Measurements from ENCODE around the gene GGTLC3. TPM values are rescaled to one million over a fixed set of nuclear protein-coding genes. Genes with fewer than 3 reads are reported as not detected.
"Not testable (repeated sequence)": the region's sequence is repeated elsewhere in the genome, so short reads cannot be mapped to it uniquely, and the experiment has no call there.

The GGTLC3 gene
- total RNA-seq, result not detected

DNA sequence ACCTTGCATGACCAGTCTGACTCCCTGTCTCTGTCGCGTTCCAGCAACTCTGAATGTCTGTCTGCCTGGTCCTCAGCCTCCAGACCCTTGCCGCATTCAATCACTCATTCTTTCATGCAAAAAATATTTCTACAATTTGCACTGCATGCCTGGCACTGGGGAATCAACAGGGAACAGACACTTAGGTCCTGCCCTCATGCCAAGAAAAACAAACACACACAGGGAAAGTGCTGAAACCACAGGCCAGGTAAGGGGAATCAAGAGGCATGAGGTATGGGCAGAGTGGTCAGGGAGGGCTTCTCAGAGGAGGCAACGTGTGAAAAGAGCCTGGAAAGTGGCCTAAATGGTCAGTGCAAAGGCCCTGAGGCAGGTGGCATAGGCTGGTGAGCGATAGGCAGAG is at the start of gene GGTLC3:
TSS of gene GGTLC3 (minus strand) at position 101 of the 400 bp plus-strand sequence. CDS start 264 bp downstream, outside the sequence.
- not testable (repeated sequence) for H3K4me3 ChIP-seq (ENCODE audit: low read length); H3K4me1 ChIP-seq (ENCODE audit: insufficient read depth, low read length); H3K27me3 ChIP-seq (ENCODE audit: insufficient read depth, low read length); H3K9me3 ChIP-seq (ENCODE audit: low read depth, low read length)

GRCh38 chr22:18560099-18560974 is 42.4 kb upstream of the GGTLC3 start:
- not testable (repeated sequence) for H3K4me3 ChIP-seq (ENCODE audit: low read length); H3K27me3 ChIP-seq (ENCODE audit: insufficient read depth, low read length); H3K4me1 ChIP-seq (ENCODE audit: insufficient read depth, low read length); H3K9me3 ChIP-seq (ENCODE audit: low read depth, low read length)

DNA sequence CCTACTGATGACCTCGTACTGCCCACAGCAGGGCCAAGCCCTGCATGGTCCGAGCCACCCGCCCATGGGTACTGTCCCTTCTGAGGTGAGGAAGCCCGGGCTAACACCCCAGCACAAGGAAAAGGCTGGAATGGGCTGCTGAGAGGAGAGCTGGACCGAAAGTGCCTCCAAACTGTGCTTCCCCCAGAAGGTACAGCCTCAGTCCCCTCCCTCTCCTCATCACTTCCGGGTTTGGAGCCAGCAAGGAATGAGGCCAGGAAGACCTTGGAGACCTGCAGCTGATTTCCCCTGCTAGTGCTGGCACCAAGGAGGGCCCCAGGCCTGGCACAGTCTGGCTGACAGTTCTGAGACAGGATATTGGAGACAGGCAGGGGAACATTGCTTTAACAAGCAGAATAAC is 41.0 kb upstream of the GGTLC3 start:
- H3K4me1 ChIP-seq (ENCODE audit: insufficient read depth, low read length); H3K27me3 ChIP-seq (ENCODE audit: insufficient read depth, low read length); H3K4me3 ChIP-seq (ENCODE audit: low read length); H3K9me3 ChIP-seq (ENCODE audit: low read depth, low read length): not testable (repeated sequence)

GRCh38 chr22:18558516-18558915 is 40.6 kb upstream of the GGTLC3 start:
- not testable (repeated sequence) for H3K4me3 ChIP-seq (ENCODE audit: low read length); H3K27me3 ChIP-seq (ENCODE audit: insufficient read depth, low read length); H3K4me1 ChIP-seq (ENCODE audit: insufficient read depth, low read length); H3K9me3 ChIP-seq (ENCODE audit: low read depth, low read length)

- H3K4me1 ChIP-seq (ENCODE audit: insufficient read depth, low read length); H3K27me3 ChIP-seq (ENCODE audit: insufficient read depth, low read length); H3K4me3 ChIP-seq (ENCODE audit: low read length); H3K9me3 ChIP-seq (ENCODE audit: low read depth, low read length): not testable (repeated sequence)
Observed at GRCh38 chr22:18554280-18555256, 36.6 kb upstream of the GGTLC3 start.

DNA sequence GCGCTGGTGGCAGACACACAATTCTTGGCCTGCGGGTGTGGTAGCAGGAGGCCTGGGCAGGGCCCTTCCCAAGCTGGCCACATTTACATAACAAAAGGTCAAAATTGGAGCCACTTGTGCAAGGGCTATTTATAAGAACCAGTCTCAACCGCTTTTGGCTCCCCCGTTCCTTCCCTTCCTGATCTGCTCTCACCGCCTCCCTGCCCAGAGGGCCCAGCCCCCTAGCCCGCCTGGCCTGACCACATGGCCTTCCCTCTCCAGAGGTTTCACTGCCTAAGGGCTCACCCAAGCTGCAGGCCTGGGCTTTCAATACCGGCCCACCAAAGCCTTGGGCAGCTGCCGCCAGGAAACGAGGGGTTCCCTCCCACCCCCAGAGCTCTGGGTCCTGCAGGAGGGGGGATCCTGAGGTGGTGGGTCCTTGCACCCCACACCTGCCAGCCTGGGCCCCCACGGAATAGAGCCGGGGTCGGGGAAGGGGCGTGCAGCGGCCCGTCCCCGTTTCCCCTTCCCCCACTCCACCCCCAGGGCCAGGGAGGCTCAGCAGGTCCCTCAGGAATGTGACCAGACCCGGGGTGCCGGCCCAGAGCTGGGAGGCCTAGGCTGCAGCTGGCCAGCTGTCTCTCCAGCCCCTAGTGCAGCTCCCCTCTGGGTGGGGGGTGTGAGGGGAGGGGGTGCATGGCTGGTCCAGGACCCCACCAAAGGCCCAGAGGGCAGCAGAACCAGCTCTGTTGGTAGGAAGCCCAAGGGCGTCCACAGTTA is 35.1 kb upstream of the GGTLC3 start:
- H3K9me3 ChIP-seq (ENCODE audit: low read depth, low read length); H3K4me3 ChIP-seq (ENCODE audit: low read length); H3K4me1 ChIP-seq (ENCODE audit: insufficient read depth, low read length); H3K27me3 ChIP-seq (ENCODE audit: insufficient read depth, low read length): not testable (repeated sequence)

DNA sequence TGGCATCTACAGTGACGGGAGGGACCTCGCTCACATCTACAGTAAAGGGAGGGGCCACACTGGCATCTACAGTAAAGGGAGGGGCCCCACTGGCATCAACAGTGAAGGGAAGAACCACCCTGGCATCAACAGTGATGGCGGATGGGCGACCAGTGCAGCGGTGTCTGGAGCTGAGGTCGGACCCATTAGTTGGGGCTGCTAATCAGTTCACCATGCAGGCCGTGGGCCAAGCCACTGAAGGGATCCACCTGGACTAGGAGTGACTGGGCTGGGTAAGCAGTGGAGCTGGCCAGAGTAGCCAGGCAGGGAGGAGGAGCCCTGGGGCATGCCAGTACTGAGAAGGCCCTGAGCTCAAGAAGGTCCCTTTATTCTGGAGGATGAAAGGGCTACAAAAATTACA is 33.1 kb upstream of the GGTLC3 start:
- H3K27me3 ChIP-seq (ENCODE audit: insufficient read depth, low read length); H3K9me3 ChIP-seq (ENCODE audit: low read depth, low read length); H3K4me3 ChIP-seq (ENCODE audit: low read length); H3K4me1 ChIP-seq (ENCODE audit: insufficient read depth, low read length): not testable (repeated sequence)

GRCh38 chr22:18549458-18550179 is 31.7 kb upstream of the GGTLC3 start:
- not testable (repeated sequence) for H3K9me3 ChIP-seq (ENCODE audit: low read depth, low read length); H3K4me3 ChIP-seq (ENCODE audit: low read length); H3K4me1 ChIP-seq (ENCODE audit: insufficient read depth, low read length); H3K27me3 ChIP-seq (ENCODE audit: insufficient read depth, low read length)

DNA sequence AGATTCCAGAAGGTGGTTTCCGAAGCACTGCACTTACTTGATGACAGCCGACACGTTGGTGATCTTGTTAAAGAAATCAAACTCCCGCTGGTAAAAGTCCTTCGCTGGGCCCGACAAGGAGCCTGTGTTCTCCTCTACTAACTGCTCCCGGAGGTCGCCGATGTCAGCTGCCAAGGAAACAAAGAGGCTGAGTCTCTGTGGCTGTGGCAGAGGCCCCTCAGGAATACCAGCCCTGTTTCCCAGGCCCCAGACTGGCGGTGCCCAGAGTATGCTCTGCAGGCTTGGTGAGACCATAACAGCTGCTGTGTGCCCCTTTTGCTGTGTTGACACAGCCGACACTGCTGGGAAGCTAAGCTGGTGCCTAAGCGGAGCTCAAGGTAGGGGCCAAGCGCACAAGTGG is 26.7 kb upstream of the GGTLC3 start:
- not testable (repeated sequence) for H3K4me3 ChIP-seq (ENCODE audit: low read length); H3K27me3 ChIP-seq (ENCODE audit: insufficient read depth, low read length); H3K4me1 ChIP-seq (ENCODE audit: insufficient read depth, low read length); H3K9me3 ChIP-seq (ENCODE audit: low read depth, low read length)

GRCh38 chr22:18543400-18543799 is 25.4 kb upstream of the GGTLC3 start:
- H3K4me1 ChIP-seq (ENCODE audit: insufficient read depth, low read length); H3K9me3 ChIP-seq (ENCODE audit: low read depth, low read length); H3K4me3 ChIP-seq (ENCODE audit: low read length); H3K27me3 ChIP-seq (ENCODE audit: insufficient read depth, low read length): not testable (repeated sequence)

DNA sequence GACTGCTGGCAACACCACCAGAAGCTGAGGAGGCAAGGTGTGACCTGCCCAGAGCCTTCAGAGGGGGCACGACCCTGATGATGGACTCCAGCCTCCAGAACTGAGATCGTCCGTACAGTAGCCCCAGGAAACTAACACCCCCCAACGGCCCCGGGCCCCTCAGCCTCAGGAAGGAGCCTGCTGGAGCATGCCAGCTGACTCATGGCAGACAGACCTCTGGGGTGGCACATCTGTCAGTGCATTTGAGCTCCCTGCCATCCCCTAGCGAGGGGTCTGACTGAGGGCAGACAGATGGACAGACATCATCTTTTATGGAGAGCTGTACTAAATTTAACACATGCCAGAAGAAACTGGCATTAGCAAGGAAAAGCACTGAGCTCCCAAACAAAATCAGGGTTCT is 22.0 kb upstream of the GGTLC3 start:
- not testable (repeated sequence) for H3K4me1 ChIP-seq (ENCODE audit: insufficient read depth, low read length); H3K27me3 ChIP-seq (ENCODE audit: insufficient read depth, low read length); H3K4me3 ChIP-seq (ENCODE audit: low read length); H3K9me3 ChIP-seq (ENCODE audit: low read depth, low read length)

GRCh38 chr22:18534315-18534714 is 16.4 kb upstream of the GGTLC3 start:
- H3K27me3 ChIP-seq (ENCODE audit: insufficient read depth, low read length); H3K4me1 ChIP-seq (ENCODE audit: insufficient read depth, low read length); H3K4me3 ChIP-seq (ENCODE audit: low read length); H3K9me3 ChIP-seq (ENCODE audit: low read depth, low read length): not testable (repeated sequence)

DNA sequence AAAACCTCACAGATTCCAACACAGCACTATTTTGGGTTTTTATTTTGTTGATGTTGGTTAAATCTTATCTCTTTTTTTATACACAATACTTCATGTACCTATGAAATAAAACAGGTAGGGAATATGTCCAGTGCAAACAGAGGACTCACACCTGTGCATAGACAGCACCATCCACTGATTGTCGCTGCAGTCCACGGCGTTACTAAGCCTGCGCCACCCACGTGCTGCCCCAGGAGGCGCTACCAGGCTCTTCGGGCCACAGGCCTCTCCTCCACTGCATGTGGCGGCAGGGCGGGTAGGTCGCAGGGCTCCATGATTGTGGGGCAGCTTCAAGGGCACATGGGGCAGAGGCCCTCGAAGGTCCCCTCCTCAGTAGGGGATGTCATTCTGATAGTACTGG is 15.7 kb upstream of the GGTLC3 start:
- H3K27me3 ChIP-seq (ENCODE audit: insufficient read depth, low read length), result not testable (repeated sequence)

GRCh38 chr22:18529416-18530145 is 11.6 kb upstream of the GGTLC3 start:
- H3K9me3 ChIP-seq (ENCODE audit: low read depth, low read length); H3K4me1 ChIP-seq (ENCODE audit: insufficient read depth, low read length); H3K4me3 ChIP-seq (ENCODE audit: low read length); H3K27me3 ChIP-seq (ENCODE audit: insufficient read depth, low read length): not testable (repeated sequence)

More for the DNA sequence above, 15.7 kb upstream of the GGTLC3 start:
- H3K4me1 ChIP-seq (ENCODE audit: insufficient read depth, low read length); H3K4me3 ChIP-seq (ENCODE audit: low read length); H3K9me3 ChIP-seq (ENCODE audit: low read depth, low read length): not testable (repeated sequence)

Data from mononuclear cell (primary cell).